Measurements from ENCODE around the gene TAC4. TPM values are rescaled to one million over a fixed set of nuclear protein-coding genes. Genes with fewer than 3 reads are reported as not detected.

The TAC4 gene
- total and polyA plus RNA-seq, 2 donors (not counting 3 experiments of a cell fraction or from before 2014, with no cell fraction given) = 0.19 TPM; not detected in 1

DNA sequence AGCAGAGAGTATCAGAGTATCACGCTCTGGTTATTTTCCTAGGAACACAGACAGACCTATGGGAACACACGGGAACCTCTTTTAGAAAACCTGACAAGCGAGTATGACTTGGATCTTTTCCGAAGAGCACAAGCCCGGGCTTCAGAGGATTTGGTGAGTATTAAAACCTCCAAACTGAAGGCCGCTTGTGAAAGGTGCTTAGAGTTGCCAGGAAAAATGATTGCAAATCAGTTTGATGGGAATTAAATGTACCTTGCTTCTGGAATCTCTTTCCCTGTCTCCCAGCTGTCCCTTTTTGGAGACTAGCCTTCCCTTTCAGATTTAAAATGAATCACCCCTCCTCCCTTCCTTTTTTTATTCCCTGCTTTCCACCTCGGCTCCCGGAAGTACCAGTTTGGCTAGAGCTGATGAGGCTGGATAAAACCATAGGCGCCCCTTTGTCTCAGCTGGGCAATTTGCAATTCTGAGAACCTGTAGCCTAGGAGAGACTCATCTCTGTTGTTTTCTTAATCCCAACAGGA is 32.0 kb downstream of the TAC4 start:
- Histone ChIP-seq H4K20me1 (replicated peaks; ENCODE audit: control insufficient read depth, extremely low read depth, insufficient read depth, low read length) (no peaks in the 10 kb centered on the region), H3K9me3 (replicated peaks; ENCODE audit: control insufficient read depth, insufficient read depth, low read length) (no peaks in the 10 kb centered on the region), H3K4me2 (ENCODE audit: insufficient read depth, low read length) (peak overlapping the region; percentile 69), H3K36me3 (ENCODE audit: control insufficient read depth in 2 of 2, extremely low read depth in 1 of 2, insufficient read depth in 2 of 2, low read length in 2 of 2) (peaks cover 3 to 8% of the 10 kb centered on the region in 2 experiments), H3K4me3 (replicated peaks in 1 of 3; ENCODE audit: insufficient read depth in 1 of 3, low read depth in 1 of 3, low read length in 3 of 3) (peak overlapping the region in 2 of 3 experiments; percentile 2 to 26), H3K79me2 (ENCODE audit: control insufficient read depth, insufficient read depth, low read length) (peaks cover 9% of the 10 kb centered on the region), H3K27me3 (ENCODE audit: control insufficient read depth in 2 of 2, insufficient read depth in 2 of 2, low read length in 2 of 2) (no peaks in the 10 kb centered on the region), H3K27ac (ENCODE audit: insufficient read depth, low read depth, low read length) (peak overlapping the region; percentile 60), H3K9ac (replicated peaks; ENCODE audit: extremely low read depth, insufficient read depth, low read length) (peak overlapping the region; percentile 47), H3K9me1 (replicated peaks; ENCODE audit: control insufficient read depth, extremely low read depth, insufficient read depth, low read length) (no peaks in the 10 kb centered on the region), H3K4me1 (ENCODE audit: control insufficient read depth, extremely low read depth, insufficient read depth, low read length) (peaks cover 47% of the 10 kb centered on the region), H2AFZ (ENCODE audit: low read depth, low read length) (no peak overlapping the region)
- no TSS peak for BruUV-seq (replicated peaks)
- FAIRE-seq (peak; percentile 68), DNase-seq (ENCODE audit: low read depth, low spot score) (peak; percentile 53)
- POLR2A ChIA-PET = no interaction called here
- intact Hi-C loops (cut with micrococcal nuclease) = loop anchor here (2.0 kb wide), 1 partner anchor 17 kb away; no protein-coding TSS in a partner anchor
- no peak for TF ChIP-seq GATA2 (IDR thresholded peaks at IDR 0.05; ENCODE audit: insufficient read depth, insufficient read length, low read depth, low read length)
- no peak for TF ChIP-seq POLR2AphosphoS5 (IDR thresholded peaks at IDR 0.05; ENCODE audit: insufficient read depth, low read depth, low read length)
- no peak for TF ChIP-seq FOS (IDR thresholded peaks at IDR 0.05; ENCODE audit: borderline replicate concordance, insufficient read depth, low read length)
- TF ChIP-seq EZH2 (IDR thresholded peaks at IDR 0.05; ENCODE audit: borderline replicate concordance, low read depth, low read length, severe bottlenecking) = no peak
- no peak for TF ChIP-seq JUN (IDR thresholded peaks at IDR 0.05; ENCODE audit: borderline replicate concordance, insufficient read depth, insufficient read length, low read depth)
- TF ChIP-seq, protein P1, sequence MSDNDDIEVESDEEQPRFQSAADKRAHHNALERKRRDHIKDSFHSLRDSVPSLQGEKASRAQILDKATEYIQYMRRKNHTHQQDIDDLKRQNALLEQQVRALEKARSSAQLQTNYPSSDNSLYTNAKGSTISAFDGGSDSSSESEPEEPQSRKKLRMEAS (IDR thresholded peaks at IDR 0.05; ENCODE audit: insufficient read depth, insufficient read length) = no peak
- TF ChIP-seq POLR2A (IDR thresholded peaks at IDR 0.05; ENCODE audit: low read depth, low read length) = no peak
- TF ChIP-seq MYC (IDR thresholded peaks at IDR 0.05; ENCODE audit: low read depth, low read length) = no peak
- TF ChIP-seq, protein P2, sequence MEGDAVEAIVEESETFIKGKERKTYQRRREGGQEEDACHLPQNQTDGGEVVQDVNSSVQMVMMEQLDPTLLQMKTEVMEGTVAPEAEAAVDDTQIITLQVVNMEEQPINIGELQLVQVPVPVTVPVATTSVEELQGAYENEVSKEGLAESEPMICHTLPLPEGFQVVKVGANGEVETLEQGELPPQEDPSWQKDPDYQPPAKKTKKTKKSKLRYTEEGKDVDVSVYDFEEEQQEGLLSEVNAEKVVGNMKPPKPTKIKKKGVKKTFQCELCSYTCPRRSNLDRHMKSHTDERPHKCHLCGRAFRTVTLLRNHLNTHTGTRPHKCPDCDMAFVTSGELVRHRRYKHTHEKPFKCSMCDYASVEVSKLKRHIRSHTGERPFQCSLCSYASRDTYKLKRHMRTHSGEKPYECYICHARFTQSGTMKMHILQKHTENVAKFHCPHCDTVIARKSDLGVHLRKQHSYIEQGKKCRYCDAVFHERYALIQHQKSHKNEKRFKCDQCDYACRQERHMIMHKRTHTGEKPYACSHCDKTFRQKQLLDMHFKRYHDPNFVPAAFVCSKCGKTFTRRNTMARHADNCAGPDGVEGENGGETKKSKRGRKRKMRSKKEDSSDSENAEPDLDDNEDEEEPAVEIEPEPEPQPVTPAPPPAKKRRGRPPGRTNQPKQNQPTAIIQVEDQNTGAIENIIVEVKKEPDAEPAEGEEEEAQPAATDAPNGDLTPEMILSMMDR (IDR thresholded peaks at IDR 0.05; ENCODE audit: extremely low read depth in 1 of 2, insufficient read depth in 1 of 2, low read depth in 1 of 2, low read length in 2 of 2) = no peak
- CTCF ChIA-PET = interaction anchor here (0.6 to 1.8 kb wide), 9 partner anchors 15 to 248 kb away, joined by 3 to 7 read pairs (median 3); partner anchors contain the start of gene SLC35B1
- dilution Hi-C loops (cut with MboI; ENCODE audit: extremely low pct_ligation_motif_present, low sequenced_read_pairs) = no loop called here
